ENCODE results near the gene SH2D1B. TPM values are rescaled to one million over a fixed set of nuclear protein-coding genes. Genes with fewer than 3 reads are reported as not detected.

Gene SH2D1B
- polyA plus RNA-seq, 1 of the 3 experiments (the other 2 are of a cell fraction) = not detected

DNA sequence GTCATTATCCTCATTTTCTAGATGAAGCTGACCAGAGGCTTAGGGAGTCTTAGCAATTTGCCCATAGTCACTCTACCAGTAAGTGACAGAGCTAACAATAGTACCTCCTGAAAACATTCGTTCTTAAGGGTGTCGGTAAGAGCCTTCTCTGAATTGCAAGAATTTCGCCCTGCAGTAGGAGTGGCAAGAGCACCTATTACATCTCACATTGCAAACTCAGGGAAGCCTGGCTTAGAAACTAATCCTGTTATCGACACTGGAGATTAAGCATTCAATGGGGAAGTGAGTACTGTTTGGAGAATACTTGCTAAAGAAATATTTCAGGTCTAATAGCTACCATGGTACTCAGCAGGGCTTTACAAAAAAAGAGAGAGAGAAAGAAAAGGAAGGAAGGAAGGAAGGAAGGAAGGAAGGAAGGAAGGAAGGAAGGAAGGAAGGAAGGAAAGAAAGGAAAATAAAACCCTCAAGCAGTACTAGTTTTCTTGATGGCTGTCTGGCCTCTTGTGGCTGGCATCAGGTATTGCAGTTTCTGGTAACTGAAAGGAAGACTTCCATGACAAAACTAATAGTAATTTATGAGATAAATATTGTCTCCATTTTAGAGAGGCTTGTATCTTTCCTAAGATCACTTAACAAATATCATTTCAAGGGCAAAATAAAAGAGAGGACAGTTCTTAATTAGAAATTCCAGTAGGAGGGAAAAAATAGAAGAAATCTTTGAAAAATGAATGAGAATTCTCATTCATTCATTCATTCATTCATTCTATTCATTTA is 20.0 kb downstream of the SH2D1B start:
- ChIA-PET CTCF (interaction anchor here (0.6 to 6.2 kb wide), 33 partner anchors 8 to 599 kb away, joined by 3 to 63 read pairs (median 4); partner anchors contain the start of gene C1orf226), POLR2A (no interaction called here)
- peak; percentile 54 for DNase-seq
- Histone ChIP-seq H3K4me2 (no peak overlapping the region), H3K36me3 (replicated peaks in 1 of 2; ENCODE audit: control insufficient read depth in 1 of 2, insufficient read depth in 2 of 2, low read length in 1 of 2) (no peaks in the 10 kb centered on the region), H3K4me3 (ENCODE audit: low read depth in 2 of 2, low read length in 1 of 2) (no peak overlapping the region), H4K20me1 (ENCODE audit: insufficient read depth) (no peaks in the 10 kb centered on the region), H2AFZ (ENCODE audit: low read depth) (no peak overlapping the region), H3K27me3 (ENCODE audit: insufficient read depth) (peaks cover 4% of the 10 kb centered on the region; the same call in 1 of the 2 replicates), H3F3A (replicated peaks; ENCODE audit: insufficient read depth) (peaks cover 5% of the 10 kb centered on the region), H3K9me2 (no peaks in the 10 kb centered on the region), H3K9ac (no peak overlapping the region), H3K4me1 (ENCODE audit: control insufficient read depth in 1 of 2, insufficient read depth in 2 of 2, low read depth in 1 of 2, low read length in 1 of 2) (peaks cover 0 to 19% of the 10 kb centered on the region in 2 experiments; a peak in 1 of 4 replicates), H3K79me2 (ENCODE audit: insufficient read depth) (no peaks in the 10 kb centered on the region), H3K27ac (ENCODE audit: low read depth in 2 of 2, low read length in 1 of 2) (no peak overlapping the region), H3K9me3 (no peaks in the 10 kb centered on the region)
- 64% methylated on average over 4 of the region's 4 CpGs for WGBS (ENCODE audit: low lambda C conversion rate)
- peak; percentile 87 for TF ChIP-seq RAD21 (IDR thresholded peaks at IDR 0.05; ENCODE audit: low read length)
- TF ChIP-seq SMC3 (IDR thresholded peaks at IDR 0.05; ENCODE audit: low read depth, low read length) = peak; percentile 87
- TF ChIP-seq, protein P1, sequence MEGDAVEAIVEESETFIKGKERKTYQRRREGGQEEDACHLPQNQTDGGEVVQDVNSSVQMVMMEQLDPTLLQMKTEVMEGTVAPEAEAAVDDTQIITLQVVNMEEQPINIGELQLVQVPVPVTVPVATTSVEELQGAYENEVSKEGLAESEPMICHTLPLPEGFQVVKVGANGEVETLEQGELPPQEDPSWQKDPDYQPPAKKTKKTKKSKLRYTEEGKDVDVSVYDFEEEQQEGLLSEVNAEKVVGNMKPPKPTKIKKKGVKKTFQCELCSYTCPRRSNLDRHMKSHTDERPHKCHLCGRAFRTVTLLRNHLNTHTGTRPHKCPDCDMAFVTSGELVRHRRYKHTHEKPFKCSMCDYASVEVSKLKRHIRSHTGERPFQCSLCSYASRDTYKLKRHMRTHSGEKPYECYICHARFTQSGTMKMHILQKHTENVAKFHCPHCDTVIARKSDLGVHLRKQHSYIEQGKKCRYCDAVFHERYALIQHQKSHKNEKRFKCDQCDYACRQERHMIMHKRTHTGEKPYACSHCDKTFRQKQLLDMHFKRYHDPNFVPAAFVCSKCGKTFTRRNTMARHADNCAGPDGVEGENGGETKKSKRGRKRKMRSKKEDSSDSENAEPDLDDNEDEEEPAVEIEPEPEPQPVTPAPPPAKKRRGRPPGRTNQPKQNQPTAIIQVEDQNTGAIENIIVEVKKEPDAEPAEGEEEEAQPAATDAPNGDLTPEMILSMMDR (IDR thresholded peaks at IDR 0.05) = peak; percentile 80
- no peak for TF ChIP-seq FOXM1 (IDR thresholded peaks at IDR 0.05; ENCODE audit: low read depth)

DNA sequence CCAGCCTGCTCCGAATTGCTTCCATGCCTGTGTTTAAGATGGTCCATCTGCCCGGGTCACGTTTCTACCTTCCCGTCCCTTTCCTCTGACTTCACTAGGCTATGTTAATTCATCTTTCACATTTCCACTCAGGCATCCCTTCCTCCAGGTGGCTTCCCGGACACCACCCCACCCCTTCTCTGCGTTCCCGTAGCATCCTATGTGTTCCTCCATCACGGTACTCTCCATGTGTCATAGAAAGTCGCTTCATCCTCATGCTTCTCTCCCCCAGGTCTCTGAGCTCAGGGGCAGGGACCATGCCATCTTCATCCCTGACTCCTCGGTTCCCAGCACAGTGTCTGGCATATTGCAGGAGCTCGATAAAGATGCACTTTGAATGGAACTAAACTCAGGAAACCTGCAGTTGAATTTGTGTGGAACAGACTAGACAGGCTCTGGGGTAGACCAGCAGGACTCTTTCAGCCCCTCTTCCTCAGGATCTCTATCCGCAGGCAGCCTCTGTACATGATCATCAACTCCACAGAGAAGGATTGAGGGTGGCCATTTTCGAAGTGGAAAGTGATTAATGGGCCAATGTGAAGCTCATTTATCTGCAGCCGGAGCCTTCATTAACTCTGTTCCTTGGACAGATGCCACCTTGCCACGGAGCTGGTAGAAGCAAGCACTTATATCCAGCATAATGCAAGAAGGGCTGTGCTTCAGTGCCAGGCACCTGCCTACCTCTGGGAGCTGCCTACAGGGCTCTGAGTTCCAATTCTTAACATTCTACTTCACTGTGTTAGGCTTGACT is 21.3 kb downstream of the SH2D1B start:
- DNase-seq = no peak
- Histone ChIP-seq H3K9me2 (no peaks in the 10 kb centered on the region), H3K27me3 (ENCODE audit: insufficient read depth) (peaks cover 4% of the 10 kb centered on the region; the same call in 1 of the 2 replicates), H3K36me3 (replicated peaks in 1 of 2; ENCODE audit: control insufficient read depth in 1 of 2, insufficient read depth in 2 of 2, low read length in 1 of 2) (no peaks in the 10 kb centered on the region), H3K4me3 (ENCODE audit: low read depth in 2 of 2, low read length in 1 of 2) (no peak overlapping the region), H3F3A (replicated peaks; ENCODE audit: insufficient read depth) (peaks cover 5% of the 10 kb centered on the region), H3K9me3 (no peaks in the 10 kb centered on the region), H4K20me1 (ENCODE audit: insufficient read depth) (no peaks in the 10 kb centered on the region), H3K27ac (ENCODE audit: low read depth in 2 of 2, low read length in 1 of 2) (no peak overlapping the region), H2AFZ (ENCODE audit: low read depth) (no peak overlapping the region), H3K4me1 (ENCODE audit: control insufficient read depth in 1 of 2, insufficient read depth in 2 of 2, low read depth in 1 of 2, low read length in 1 of 2) (peaks cover 0 to 19% of the 10 kb centered on the region in 2 experiments; a peak in 1 of 4 replicates), H3K79me2 (ENCODE audit: insufficient read depth) (no peaks in the 10 kb centered on the region), H3K4me2 (no peak overlapping the region), H3K9ac (no peak overlapping the region)
- CTCF ChIA-PET = interaction anchor here (0.6 to 6.2 kb wide), 18 partner anchors 9 to 597 kb away, joined by 3 to 63 read pairs (median 4); partner anchors contain the start of gene C1orf226
- 47% methylated on average over 15 of the region's 15 CpGs for WGBS (ENCODE audit: low lambda C conversion rate)
- TF ChIP-seq FOXM1 (IDR thresholded peaks at IDR 0.05; ENCODE audit: low read depth) = no peak
- TF ChIP-seq TEAD4 (IDR thresholded peaks at IDR 0.05; ENCODE audit: borderline replicate concordance, insufficient read depth) = no peak
- no peak for TF ChIP-seq FOXJ3 (CRISPR knock-in tag; IDR thresholded peaks at IDR 0.05)
- no peak for TF ChIP-seq EZH2phosphoT487 (IDR thresholded peaks at IDR 0.05; ENCODE audit: borderline replicate concordance, low read depth)
- no peak for TF ChIP-seq GATA2 (CRISPR knock-in tag; IDR thresholded peaks at IDR 0.05)
- no peak for TF ChIP-seq SIN3A (IDR thresholded peaks at IDR 0.05; ENCODE audit: borderline replicate concordance, low read depth, low read length)
- TF ChIP-seq RXRA (IDR thresholded peaks at IDR 0.05; ENCODE audit: borderline replicate concordance, low read depth) = no peak
- TF ChIP-seq, protein P2, sequence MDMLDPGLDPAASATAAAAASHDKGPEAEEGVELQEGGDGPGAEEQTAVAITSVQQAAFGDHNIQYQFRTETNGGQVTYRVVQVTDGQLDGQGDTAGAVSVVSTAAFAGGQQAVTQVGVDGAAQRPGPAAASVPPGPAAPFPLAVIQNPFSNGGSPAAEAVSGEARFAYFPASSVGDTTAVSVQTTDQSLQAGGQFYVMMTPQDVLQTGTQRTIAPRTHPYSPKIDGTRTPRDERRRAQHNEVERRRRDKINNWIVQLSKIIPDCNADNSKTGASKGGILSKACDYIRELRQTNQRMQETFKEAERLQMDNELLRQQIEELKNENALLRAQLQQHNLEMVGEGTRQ (IDR thresholded peaks at IDR 0.05; ENCODE audit: borderline replicate concordance, low read depth, low read length) = no peak
- no peak for TF ChIP-seq NRF1 (IDR thresholded peaks at IDR 0.05; ENCODE audit: low read depth, low read length)
- no peak for TF ChIP-seq EP300 (IDR thresholded peaks at IDR 0.05; ENCODE audit: borderline replicate concordance in 1 of 2, low read depth in 1 of 2, low read length in 1 of 2)
- POLR2A ChIA-PET = no interaction called here

Measured in SK-N-SH (cell line).